Right lobe of liver (tissue), 6 donors: Measurements from ENCODE around the gene APOBEC3G. TPM values are rescaled to one million over a fixed set of nuclear protein-coding genes. Genes with fewer than 3 reads are reported as not detected.
"Not testable (repeated sequence)": the region's sequence is repeated elsewhere in the genome, so short reads cannot be mapped to it uniquely, and the experiment has no call there.

Experiments
- ATAC-seq, 4 donors: fragments of 200-7000 bp; cut with Tn5 transposase; one replicate each; pipeline ENCODE4 v1.9.1; 2020; ENCODE audit warnings: mild to moderate bottlenecking in 4 of 4, moderate library complexity in 4 of 4
- DNase-seq, 3 donors: peaks; one replicate each; pipeline ENCODE4 v3.0.0-alpha.2; 2020
- H3K27ac ChIP-seq, 3 donors: fragments of 200-600 bp; one replicate each; pipeline ENCODE4 v1.8.0; 2022
- H3K27me3 ChIP-seq, 2 donors: fragments of 200-600 bp; one replicate each; pipeline ENCODE4 v1.8.0; 2022
- H3K36me3 ChIP-seq, 4 donors: fragments of 200-600 bp; sonication (generic) in 1 of 4; one replicate each; pipeline versions ENCODE4 v1.5.1 to v1.8.0; 2017 to 2022; ENCODE audit warnings: control low read depth in 1 of 4
- H3K4me1 ChIP-seq, 4 donors: fragments of 200-600 bp; sonication (generic) in 1 of 4; one replicate each; pipeline versions ENCODE4 v1.5.1 to v1.8.0; 2017 to 2022; ENCODE audit warnings: control low read depth in 1 of 4
- H3K4me3 ChIP-seq, 3 donors: fragments of 200-600 bp; one replicate each; pipeline ENCODE4 v1.8.0; 2022
- H3K9me3 ChIP-seq, 4 donors: fragments of 200-600 bp; sonication (generic) in 1 of 4; one replicate each; pipeline versions ENCODE4 v1.5.1 to v1.8.0; 2017 to 2022; ENCODE audit warnings: control low read depth in 1 of 4
- CTCF ChIP-seq, 4 donors: fragments of 200-600 bp in 3 of 4; fragments of 450-650 bp in 1 of 4; IDR thresholded peaks; one replicate each; pipeline versions ENCODE4 v1.5.1 to v1.8.0; 2016 to 2022; ENCODE audit warnings: antibody characterized with exemption in 4 of 4, mild to moderate bottlenecking in 2 of 4
- POLR2A ChIP-seq: fragments of 450-650 bp; IDR thresholded peaks from one replicate; pipeline ENCODE4 v1.6.1; 2017; ENCODE audit warnings: antibody characterized with exemption, mild to moderate bottlenecking
- WGBS: methylation state at CpG from one replicate; pipeline ENCODE4 v1.1.6; 2018; ENCODE audit warnings: low coverage, low lambda C conversion rate; ENCODE audit not compliant: insufficient coverage; ENCODE audit errors: missing lambda C conversion rate; 5-methylcytosine and 5-hydroxymethylcytosine counted together
- intact Hi-C, 2 donors: fragments of 100-400 bp; cut with DNase I; formaldehyde crosslinking; loops; one replicate each; pipeline versions ENCODE4 v1.11.2 to v1.14.1; 2022
- total RNA-seq, 6 experiments: library from RNA; depleted of rRNA in 2 of 6; stranded (reverse); fragments of >200 nt in 2 of 6; fragmentation: NEBNext Ultra II Directional in 3 of 6; extraction: Animal tissue kit (Norgen Biotek cat#: 25700) in 3 of 6; gene quantifications; one replicate each; pipeline versions ENCODE4 v1.1.0 to v1.2.4, GENCODE V29; 2016 to 2023
- donor health status: DM: no; HTN: yes; CAD: no.
- donor health status: DM: no; HTN: no; CAD: no.
- donor health status: DM: no; HTN: no; CAD: no.
- donor health status: DM: no; HTN: yes; CAD: no.
- donor health status: DM: no; HTN: yes; CAD: no.

Gene APOBEC3G
- total RNA-seq, 6 experiments from 2014 or later = 0.42 to 3.0 (median 2.0) TPM

- H3K4me3 ChIP-seq = no peak overlapping the region
- no peak for TF ChIP-seq POLR2A
- TF ChIP-seq CTCF (IDR thresholded peaks at IDR 0.05) = no peak
- ATAC-seq = no peak
- no peaks in the 10 kb centered on the region for H3K9me3 ChIP-seq
- H3K27ac ChIP-seq = no peak overlapping the region
- H3K36me3 ChIP-seq = no peaks in the 10 kb centered on the region
- intact Hi-C loops = no loop called here
- no peaks in the 10 kb centered on the region for H3K27me3 ChIP-seq
- no peaks in the 10 kb centered on the region for H3K4me1 ChIP-seq
- DNase-seq = no peak
- WGBS = 86% methylated on average over 5 of the region's 7 CpGs
Observed at GRCh38 chr22:39070186-39070585, 6.9 kb upstream of the APOBEC3G start.

GRCh38 chr22:39072581-39072981 is 4.5 kb upstream of the APOBEC3G start:
- H3K4me1 ChIP-seq, H3K9me3 ChIP-seq, H3K27me3 ChIP-seq, ATAC-seq, intact Hi-C loops, H3K36me3 ChIP-seq, H3K4me3 ChIP-seq, DNase-seq, H3K27ac ChIP-seq: not testable (repeated sequence)
- 58% methylated on average over 6 of the region's 7 CpGs for WGBS

GRCh38 chr22:39073981-39074380 is 3.1 kb upstream of the APOBEC3G start:
- Histone ChIP-seq H3K4me1 (no peaks in the 10 kb centered on the region), H3K4me3 (no peak overlapping the region), H3K9me3 (no peaks in the 10 kb centered on the region), H3K27ac (no peak overlapping the region), H3K36me3 (no peaks in the 10 kb centered on the region), H3K27me3 (no peaks in the 10 kb centered on the region)
- WGBS = 67% methylated on average over 2 of the region's 2 CpGs
- intact Hi-C loops = no loop called here
- TF ChIP-seq CTCF (IDR thresholded peaks at IDR 0.05) (no peak), POLR2A (no peak)
- DNase-seq (no peak), ATAC-seq (no peak)

GRCh38 chr22:39076155-39077025 is 685 bp upstream of the APOBEC3G start:
- H3K9me3 ChIP-seq, H3K4me1 ChIP-seq, H3K27ac ChIP-seq, DNase-seq, H3K27me3 ChIP-seq, H3K36me3 ChIP-seq, intact Hi-C loops: not testable (repeated sequence)
- ATAC-seq = peak in 2 of 4 donors; percentile 4 to 26
- H3K4me3 ChIP-seq = peak overlapping the region in 2 of 3 donors; percentile 21 to 50
- 43% methylated on average over 6 of the region's 24 CpGs for WGBS

- intact Hi-C loops, DNase-seq, ATAC-seq, H3K27ac ChIP-seq, H3K9me3 ChIP-seq, H3K27me3 ChIP-seq, H3K4me1 ChIP-seq, H3K36me3 ChIP-seq: not testable (repeated sequence)
- peak overlapping the region in 1 of 3 donors; percentile 49 for H3K4me3 ChIP-seq
- 82% methylated on average over 11 of the region's 12 CpGs for WGBS
Observed at GRCh38 chr22:39077912-39078311, 837 bp downstream of the APOBEC3G start.

GRCh38 chr22:39078329-39078728 is 1.3 kb downstream of the APOBEC3G start:
- TF ChIP-seq POLR2A (no peak), CTCF (IDR thresholded peaks at IDR 0.05) (no peak)
- whole genome bisulfite sequencing = 59% methylated on average over 3 of the region's 8 CpGs
- DNase-seq (no peak), ATAC-seq (no peak)
- no peak overlapping the region for H3K27ac ChIP-seq
- intact Hi-C loops = no loop called here
- no peaks in the 10 kb centered on the region for H3K4me1 ChIP-seq
- H3K27me3 ChIP-seq = no peaks in the 10 kb centered on the region
- H3K4me3 ChIP-seq = no peak overlapping the region
- no peaks in the 10 kb centered on the region for H3K36me3 ChIP-seq
- no peaks in the 10 kb centered on the region for H3K9me3 ChIP-seq

GRCh38 chr22:39079054-39079637 is 2.1 kb downstream of the APOBEC3G start:
- ATAC-seq, intact Hi-C loops, H3K27me3 ChIP-seq, H3K4me1 ChIP-seq, H3K4me3 ChIP-seq, DNase-seq, H3K36me3 ChIP-seq, H3K27ac ChIP-seq, H3K9me3 ChIP-seq: not testable (repeated sequence)
- WGBS = 91% methylated on average over 15 of the region's 24 CpGs
